ENCODE measurements around the gene KLHL29. TPM values are rescaled to one million over a fixed set of nuclear protein-coding genes. Genes with fewer than 3 reads are reported as not detected.
A peak's percentile ranks its signal among the peaks of the same experiment; 100 is the strongest.

Gene KLHL29
- total RNA-seq, 1 experiment from 2014 or later, result 3.4 TPM

DNA sequence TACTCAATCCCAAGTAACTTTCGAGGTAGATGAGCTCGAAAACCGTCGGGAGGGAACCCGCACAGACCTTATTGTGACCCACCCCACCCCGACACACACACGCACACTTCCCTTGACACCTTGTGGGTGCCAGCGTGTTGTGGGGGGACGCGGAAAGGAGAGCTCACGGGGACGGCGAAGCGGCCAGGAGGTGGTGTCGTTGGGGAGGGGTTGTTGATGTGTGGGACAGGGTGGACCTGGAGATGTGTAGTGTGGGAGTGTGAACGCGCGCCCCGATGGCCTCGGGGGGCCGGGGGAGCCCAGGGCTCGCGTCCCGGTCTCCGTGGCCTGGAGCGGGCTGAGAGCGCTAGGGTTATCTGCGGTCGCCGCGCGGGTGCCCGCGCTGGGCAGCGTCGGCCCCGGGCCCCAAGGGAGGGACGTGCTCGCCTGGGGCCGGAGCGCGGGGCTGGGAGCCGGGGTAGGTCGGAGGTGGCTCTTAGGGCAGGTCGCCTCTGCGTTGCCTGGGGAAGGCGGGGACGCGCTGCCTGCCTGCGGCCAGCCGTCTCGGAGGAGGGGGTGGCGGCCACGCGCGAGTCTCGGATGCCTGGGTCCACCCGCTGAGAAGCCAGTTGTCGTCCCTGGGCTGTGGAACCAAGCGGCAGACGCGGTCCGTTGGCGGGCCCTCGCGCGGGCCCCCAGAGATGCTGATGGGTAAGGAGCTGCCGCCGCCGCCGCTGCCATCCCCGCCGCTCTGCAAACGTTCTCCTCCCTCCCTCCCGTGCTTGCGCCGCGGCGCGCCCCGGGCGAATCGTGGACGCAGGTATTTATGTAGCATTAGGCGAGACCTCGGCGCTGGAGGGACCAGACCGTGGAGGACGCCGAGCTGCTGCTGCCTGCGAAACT lies 1.6 kb downstream of the KLHL29 start:
- no TSS peak for BruUV-seq (replicated peaks)
- POLR2A ChIA-PET (ENCODE audit: unreplicated experiment), result no interaction called here
- Histone ChIP-seq H3K9me2 (ENCODE audit: insufficient read depth) (no peaks in the 10 kb centered on the region), H2AFZ (peak overlapping the region; percentile 87), H3K4me1 (replicated peaks; ENCODE audit: insufficient read depth) (peaks cover 22% of the 10 kb centered on the region), H4K20me1 (ENCODE audit: insufficient read depth) (peaks cover 12% of the 10 kb centered on the region; the same call in 1 of the 2 replicates), H3K4me2 (peak overlapping the region; percentile 99), H3K27ac (no peak overlapping the region), H3F3A (ENCODE audit: insufficient read depth, low read depth) (peaks cover 16% of the 10 kb centered on the region), H3K79me2 (ENCODE audit: low read depth) (peaks cover 13% of the 10 kb centered on the region; the same call in 1 of the 2 replicates), H3K9me3 (ENCODE audit: insufficient read depth, low read depth) (no peaks in the 10 kb centered on the region), H3K4me3 (peak overlapping the region; percentile 83), H3K27me3 (ENCODE audit: insufficient read depth, low read depth) (no peaks in the 10 kb centered on the region), H3K36me3 (ENCODE audit: low read depth) (no peaks in the 10 kb centered on the region)
- CTCF ChIA-PET, result no interaction called here
- intact Hi-C loops (cut with micrococcal nuclease; ENCODE audit: unreplicated experiment), result no loop called here
- DNase-seq, result peak in 1 of 2 experiments; percentile 15
- TF ChIP-seq EZH2 (IDR thresholded peaks at IDR 0.05; ENCODE audit: low read depth), result no peak
- TF ChIP-seq, protein P1, sequence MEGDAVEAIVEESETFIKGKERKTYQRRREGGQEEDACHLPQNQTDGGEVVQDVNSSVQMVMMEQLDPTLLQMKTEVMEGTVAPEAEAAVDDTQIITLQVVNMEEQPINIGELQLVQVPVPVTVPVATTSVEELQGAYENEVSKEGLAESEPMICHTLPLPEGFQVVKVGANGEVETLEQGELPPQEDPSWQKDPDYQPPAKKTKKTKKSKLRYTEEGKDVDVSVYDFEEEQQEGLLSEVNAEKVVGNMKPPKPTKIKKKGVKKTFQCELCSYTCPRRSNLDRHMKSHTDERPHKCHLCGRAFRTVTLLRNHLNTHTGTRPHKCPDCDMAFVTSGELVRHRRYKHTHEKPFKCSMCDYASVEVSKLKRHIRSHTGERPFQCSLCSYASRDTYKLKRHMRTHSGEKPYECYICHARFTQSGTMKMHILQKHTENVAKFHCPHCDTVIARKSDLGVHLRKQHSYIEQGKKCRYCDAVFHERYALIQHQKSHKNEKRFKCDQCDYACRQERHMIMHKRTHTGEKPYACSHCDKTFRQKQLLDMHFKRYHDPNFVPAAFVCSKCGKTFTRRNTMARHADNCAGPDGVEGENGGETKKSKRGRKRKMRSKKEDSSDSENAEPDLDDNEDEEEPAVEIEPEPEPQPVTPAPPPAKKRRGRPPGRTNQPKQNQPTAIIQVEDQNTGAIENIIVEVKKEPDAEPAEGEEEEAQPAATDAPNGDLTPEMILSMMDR (conservative IDR thresholded peaks at IDR 0.05), result no peak

DNA sequence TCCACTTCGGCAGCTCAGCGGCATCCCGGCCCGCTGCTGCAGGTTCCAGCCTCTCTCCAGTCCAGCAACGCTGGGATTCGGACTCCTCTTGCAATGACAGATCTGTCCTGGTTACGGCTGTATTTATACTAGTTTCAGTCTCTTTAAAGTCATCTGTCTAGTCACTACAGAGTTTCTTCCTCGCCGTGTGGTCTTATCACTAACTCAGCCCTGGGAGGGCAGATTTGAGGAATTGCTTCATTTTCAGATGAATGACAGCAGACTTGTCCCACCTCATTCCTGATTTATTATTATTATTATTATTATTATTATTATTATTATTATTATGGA lies 2.2 kb downstream of the KLHL29 start:
- ChIA-PET CTCF (no interaction called here), POLR2A (ENCODE audit: unreplicated experiment) (no interaction called here)
- Histone ChIP-seq H3K9me2 (ENCODE audit: insufficient read depth) (no peaks in the 10 kb centered on the region), H3F3A (ENCODE audit: insufficient read depth, low read depth) (0 out of 2 replicates have a peak, but pooled peaks cover 12% of the 10 kb centered on the region), H3K9me3 (ENCODE audit: insufficient read depth, low read depth) (no peaks in the 10 kb centered on the region), H3K4me2 (peak overlapping the region; percentile 99), H3K36me3 (ENCODE audit: low read depth) (no peaks in the 10 kb centered on the region), H3K27me3 (ENCODE audit: insufficient read depth, low read depth) (no peaks in the 10 kb centered on the region), H3K4me1 (replicated peaks; ENCODE audit: insufficient read depth) (peaks cover 19% of the 10 kb centered on the region; the same call in 1 of the 2 replicates), H2AFZ (peak overlapping the region; percentile 87), H3K4me3 (peak overlapping the region; percentile 83), H3K27ac (no peak overlapping the region), H4K20me1 (ENCODE audit: insufficient read depth) (peaks cover 12% of the 10 kb centered on the region; the same call in 1 of the 2 replicates), H3K79me2 (ENCODE audit: low read depth) (peaks cover 13% of the 10 kb centered on the region; the same call in 1 of the 2 replicates)
- BruUV-seq (replicated peaks), result no TSS peak
- no peak for DNase-seq
- intact Hi-C loops (cut with micrococcal nuclease; ENCODE audit: unreplicated experiment), result no loop called here
- TF ChIP-seq, protein P1 (conservative IDR thresholded peaks at IDR 0.05), result no peak
- no peak for TF ChIP-seq EZH2 (IDR thresholded peaks at IDR 0.05; ENCODE audit: low read depth)

DNA sequence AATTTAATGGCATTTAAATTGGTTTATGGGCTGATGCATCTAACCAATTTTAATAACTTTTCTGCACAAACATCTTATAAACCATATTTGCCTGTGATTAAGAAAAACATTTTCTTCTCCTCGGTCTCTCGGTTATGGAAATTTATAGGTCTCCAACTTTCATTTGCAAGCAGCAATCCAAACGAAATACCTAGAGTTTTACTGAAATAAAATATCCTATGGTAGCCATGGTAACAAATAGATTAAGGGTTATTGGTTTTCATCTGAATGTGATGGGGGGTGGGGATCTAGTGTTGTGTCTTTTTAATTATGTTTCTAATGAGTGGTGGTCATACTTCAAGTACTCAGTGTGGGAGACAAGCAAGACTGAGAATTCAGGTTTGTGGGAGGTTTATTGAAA lies 2.9 kb downstream of the KLHL29 start:
- Histone ChIP-seq H2AFZ (no peak overlapping the region), H4K20me1 (ENCODE audit: insufficient read depth) (peaks cover 12% of the 10 kb centered on the region; the same call in 1 of the 2 replicates), H3K79me2 (ENCODE audit: low read depth) (peaks cover 13% of the 10 kb centered on the region; the same call in 1 of the 2 replicates), H3K4me2 (no peak overlapping the region), H3K4me1 (replicated peaks; ENCODE audit: insufficient read depth) (peaks cover 19% of the 10 kb centered on the region; the same call in 1 of the 2 replicates), H3K9me2 (ENCODE audit: insufficient read depth) (no peaks in the 10 kb centered on the region), H3K9me3 (ENCODE audit: insufficient read depth, low read depth) (no peaks in the 10 kb centered on the region), H3K27me3 (ENCODE audit: insufficient read depth, low read depth) (no peaks in the 10 kb centered on the region), H3K27ac (no peak overlapping the region), H3F3A (ENCODE audit: insufficient read depth, low read depth) (0 out of 2 replicates have a peak, but pooled peaks cover 12% of the 10 kb centered on the region), H3K36me3 (ENCODE audit: low read depth) (no peaks in the 10 kb centered on the region), H3K4me3 (no peak overlapping the region)
- BruUV-seq (replicated peaks), result TSS peak; percentile 18
- POLR2A ChIA-PET (ENCODE audit: unreplicated experiment), result no interaction called here
- intact Hi-C loops (cut with micrococcal nuclease; ENCODE audit: unreplicated experiment), result no loop called here
- TF ChIP-seq EZH2 (IDR thresholded peaks at IDR 0.05; ENCODE audit: low read depth), result no peak
- TF ChIP-seq, protein P1 (conservative IDR thresholded peaks at IDR 0.05), result no peak
- DNase-seq, result no peak
- CTCF ChIA-PET, result no interaction called here
